Lower lobe of right lung (tissue), 2 donors: ENCODE measurements around the gene IZUMO4. TPM values are rescaled to one million over a fixed set of nuclear protein-coding genes. Genes with fewer than 3 reads are reported as not detected.

Source experiments
- ATAC-seq, 2 donors: fragments of 200-7000 bp; cut with Tn5 transposase; one replicate each; pipeline ENCODE4 v1.9.1; 2020 to 2022; ENCODE audit warnings: mild to moderate bottlenecking in 2 of 2, moderate library complexity in 2 of 2
- DNase-seq: peaks from one replicate; pipeline ENCODE4 v3.0.0-alpha.2; 2020
- H3K27ac ChIP-seq: fragments of 200-600 bp; one replicate; pipeline ENCODE4 v1.8.0; 2022
- H3K27me3 ChIP-seq: fragments of 200-600 bp; one replicate; pipeline ENCODE4 v1.8.0; 2022; ENCODE audit warnings: low read depth
- H3K36me3 ChIP-seq: fragments of 200-600 bp; one replicate; pipeline ENCODE4 v1.8.0; 2022; ENCODE audit warnings: mild to moderate bottlenecking
- H3K4me1 ChIP-seq: fragments of 200-600 bp; one replicate; pipeline ENCODE4 v1.8.0; 2022
- H3K4me3 ChIP-seq: fragments of 200-600 bp; one replicate; pipeline ENCODE4 v1.8.0; 2022; ENCODE audit warnings: mild to moderate bottlenecking
- H3K9me3 ChIP-seq: fragments of 200-600 bp; one replicate; pipeline ENCODE4 v1.8.0; 2022
- CTCF ChIP-seq: fragments of 200-600 bp; IDR thresholded peaks from one replicate; pipeline ENCODE4 v1.8.0; 2022; ENCODE audit warnings: antibody characterized with exemption, mild to moderate bottlenecking
- intact Hi-C: fragments of 100-400 bp; cut with DNase I; formaldehyde crosslinking; loops from one replicate; pipeline ENCODE4 v1.11.0; 2022
- total RNA-seq: library from RNA; stranded (reverse); fragmentation: NEBNext Ultra II Directional; extraction: Animal tissue kit (Norgen Biotek cat#: 25700); gene quantifications from one replicate; pipeline ENCODE4 v1.2.1, GENCODE V29; 2021
- donor health status: DM: no; HTN: yes; CAD: no; lungs with severe emphysema.

IZUMO4 gene
- total RNA-seq, 1 donor from 2014 or later: 7.4 TPM

GRCh38 chr19:2113439-2114211, 16.9 kb downstream of the IZUMO4 start:
- H3K4me1 ChIP-seq: no peaks in the 10 kb centered on the region
- H3K4me3 ChIP-seq: no peak overlapping the region
- peaks cover 100% of the 10 kb centered on the region for H3K36me3 ChIP-seq
- no peak overlapping the region for H3K27ac ChIP-seq
- no peaks in the 10 kb centered on the region for H3K9me3 ChIP-seq
- no peak for TF ChIP-seq CTCF
- intact Hi-C loops: no loop called here
- no peak for ATAC-seq
- no peaks in the 10 kb centered on the region for H3K27me3 ChIP-seq
- DNase-seq: no peak

- Histone ChIP-seq H3K4me3 (no peak overlapping the region), H3K27me3 (no peaks in the 10 kb centered on the region), H3K27ac (no peak overlapping the region), H3K9me3 (no peaks in the 10 kb centered on the region), H3K4me1 (no peaks in the 10 kb centered on the region), H3K36me3 (peaks cover 100% of the 10 kb centered on the region)
- ATAC-seq (no peak), DNase-seq (no peak)
- intact Hi-C loops: no loop called here
- no peak for TF ChIP-seq CTCF
Observed at GRCh38 chr19:2114218-2114617, 17.5 kb downstream of the IZUMO4 start.

- no peaks in the 10 kb centered on the region for H3K4me1 ChIP-seq
- ATAC-seq (no peak), DNase-seq (no peak)
- H3K9me3 ChIP-seq: no peaks in the 10 kb centered on the region
- H3K27ac ChIP-seq: no peak overlapping the region
- no peak for TF ChIP-seq CTCF
- peaks cover 100% of the 10 kb centered on the region for H3K36me3 ChIP-seq
- intact Hi-C loops: no loop called here
- H3K27me3 ChIP-seq: no peaks in the 10 kb centered on the region
- no peak overlapping the region for H3K4me3 ChIP-seq
Observed at GRCh38 chr19:2114821-2115220, 18.1 kb downstream of the IZUMO4 start.

GRCh38 chr19:2115324-2115723, 18.6 kb downstream of the IZUMO4 start:
- intact Hi-C loops: no loop called here
- no peaks in the 10 kb centered on the region for H3K27me3 ChIP-seq
- no peak for TF ChIP-seq CTCF
- no peak overlapping the region for H3K4me3 ChIP-seq
- H3K36me3 ChIP-seq: peaks cover 100% of the 10 kb centered on the region
- DNase-seq (peak; percentile 38), ATAC-seq (no peak)
- H3K9me3 ChIP-seq: no peaks in the 10 kb centered on the region
- no peaks in the 10 kb centered on the region for H3K4me1 ChIP-seq
- H3K27ac ChIP-seq: no peak overlapping the region

- Histone ChIP-seq H3K9me3 (no peaks in the 10 kb centered on the region), H3K36me3 (peaks cover 100% of the 10 kb centered on the region), H3K4me1 (no peaks in the 10 kb centered on the region), H3K27me3 (no peaks in the 10 kb centered on the region), H3K4me3 (no peak overlapping the region), H3K27ac (no peak overlapping the region)
- ATAC-seq: no peak
- DNase-seq: no peak
- TF ChIP-seq CTCF: no peak
- intact Hi-C loops: no loop called here
Observed at GRCh38 chr19:2115911-2116426, 19.3 kb downstream of the IZUMO4 start.
